ENCODE data around the gene ETS2. TPM values are rescaled to one million over a fixed set of nuclear protein-coding genes. Genes with fewer than 3 reads are reported as not detected.

The ETS2 gene
- polyA plus RNA-seq, 1 donor (not counting 4 experiments of a cell fraction or from before 2014, with no cell fraction given): 58.5 TPM

GRCh38 chr21:38821959-38822682 is 16.4 kb downstream of the ETS2 start:
- peaks cover 43 to 63% of the 10 kb centered on the region in 2 experiments for H3K36me3 ChIP-seq (ENCODE audit: control insufficient read depth in 2 of 2, extremely low read depth in 1 of 2, insufficient read depth in 2 of 2, low read length in 2 of 2)
- H2AFZ ChIP-seq (ENCODE audit: control insufficient read depth, low read length): no peak overlapping the region
- no peak overlapping the region for H3K27ac ChIP-seq (ENCODE audit: control insufficient read depth, insufficient read depth, low read length)
- H3K9ac ChIP-seq (ENCODE audit: control insufficient read depth, extremely low read depth, insufficient read depth, low read length): no peak overlapping the region
- H3K4me1 ChIP-seq (ENCODE audit: control insufficient read depth, extremely low read depth, insufficient read depth, low read length): peaks cover 25% of the 10 kb centered on the region
- DNase-seq (ENCODE audit: low read depth, low spot score) (no peak), FAIRE-seq (no peak)
- H4K20me1 ChIP-seq (ENCODE audit: control insufficient read depth, extremely low read depth, insufficient read depth, low read length): no peaks in the 10 kb centered on the region
- TF ChIP-seq, protein P1, sequence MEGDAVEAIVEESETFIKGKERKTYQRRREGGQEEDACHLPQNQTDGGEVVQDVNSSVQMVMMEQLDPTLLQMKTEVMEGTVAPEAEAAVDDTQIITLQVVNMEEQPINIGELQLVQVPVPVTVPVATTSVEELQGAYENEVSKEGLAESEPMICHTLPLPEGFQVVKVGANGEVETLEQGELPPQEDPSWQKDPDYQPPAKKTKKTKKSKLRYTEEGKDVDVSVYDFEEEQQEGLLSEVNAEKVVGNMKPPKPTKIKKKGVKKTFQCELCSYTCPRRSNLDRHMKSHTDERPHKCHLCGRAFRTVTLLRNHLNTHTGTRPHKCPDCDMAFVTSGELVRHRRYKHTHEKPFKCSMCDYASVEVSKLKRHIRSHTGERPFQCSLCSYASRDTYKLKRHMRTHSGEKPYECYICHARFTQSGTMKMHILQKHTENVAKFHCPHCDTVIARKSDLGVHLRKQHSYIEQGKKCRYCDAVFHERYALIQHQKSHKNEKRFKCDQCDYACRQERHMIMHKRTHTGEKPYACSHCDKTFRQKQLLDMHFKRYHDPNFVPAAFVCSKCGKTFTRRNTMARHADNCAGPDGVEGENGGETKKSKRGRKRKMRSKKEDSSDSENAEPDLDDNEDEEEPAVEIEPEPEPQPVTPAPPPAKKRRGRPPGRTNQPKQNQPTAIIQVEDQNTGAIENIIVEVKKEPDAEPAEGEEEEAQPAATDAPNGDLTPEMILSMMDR (optimal IDR thresholded peaks at IDR 0.05 in 1 of 3, IDR thresholded peaks at IDR 0.05 in 1 of 3, conservative IDR thresholded peaks at IDR 0.05 in 1 of 3; ENCODE audit: extremely low read depth in 1 of 3, insufficient read depth in 2 of 3, low read length in 3 of 3): no peak
- TF ChIP-seq EZH2 (IDR thresholded peaks at IDR 0.05; ENCODE audit: low read length): no peak
- no peak overlapping the region for H3K4me3 ChIP-seq (ENCODE audit: control insufficient read depth in 2 of 3, extremely low read depth in 1 of 3, insufficient read depth in 2 of 3, low read depth in 1 of 3, low read length in 3 of 3)
- peaks cover 13% of the 10 kb centered on the region for H3K79me2 ChIP-seq (ENCODE audit: control insufficient read depth, insufficient read depth, low read length)
- H3K9me1 ChIP-seq (ENCODE audit: control insufficient read depth, extremely low read depth, insufficient read depth, low read length): peaks cover 2% of the 10 kb centered on the region
- H3K27me3 ChIP-seq (ENCODE audit: control insufficient read depth, extremely low read depth, insufficient read depth, low read length): no peaks in the 10 kb centered on the region
- H3K4me2 ChIP-seq (ENCODE audit: control insufficient read depth, extremely low read depth, insufficient read depth, low read depth, low read length): no peak overlapping the region
- peaks cover 3% of the 10 kb centered on the region for H3K9me3 ChIP-seq (ENCODE audit: control insufficient read depth, low read depth, low read length)
- dilution Hi-C loops (cut with MboI; ENCODE audit: extremely low pct_ligation_motif_present, low sequenced_read_pairs): no loop called here

DNA sequence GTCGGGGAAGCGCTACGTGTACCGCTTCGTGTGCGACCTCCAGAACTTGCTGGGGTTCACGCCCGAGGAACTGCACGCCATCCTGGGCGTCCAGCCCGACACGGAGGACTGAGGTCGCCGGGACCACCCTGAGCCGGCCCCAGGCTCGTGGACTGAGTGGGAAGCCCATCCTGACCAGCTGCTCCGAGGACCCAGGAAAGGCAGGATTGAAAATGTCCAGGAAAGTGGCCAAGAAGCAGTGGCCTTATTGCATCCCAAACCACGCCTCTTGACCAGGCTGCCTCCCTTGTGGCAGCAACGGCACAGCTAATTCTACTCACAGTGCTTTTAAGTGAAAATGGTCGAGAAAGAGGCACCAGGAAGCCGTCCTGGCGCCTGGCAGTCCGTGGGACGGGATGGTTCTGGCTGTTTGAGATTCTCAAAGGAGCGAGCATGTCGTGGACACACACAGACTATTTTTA is 17.1 kb downstream of the ETS2 start:
- Histone ChIP-seq H3K9ac (ENCODE audit: control insufficient read depth, extremely low read depth, insufficient read depth, low read length) (no peak overlapping the region), H2AFZ (ENCODE audit: control insufficient read depth, low read length) (no peak overlapping the region), H3K9me3 (ENCODE audit: control insufficient read depth, low read depth, low read length) (peaks cover 3% of the 10 kb centered on the region), H3K36me3 (ENCODE audit: control insufficient read depth in 2 of 2, extremely low read depth in 1 of 2, insufficient read depth in 2 of 2, low read length in 2 of 2) (peaks cover 38 to 56% of the 10 kb centered on the region in 2 experiments), H3K4me3 (ENCODE audit: control insufficient read depth in 2 of 3, extremely low read depth in 1 of 3, insufficient read depth in 2 of 3, low read depth in 1 of 3, low read length in 3 of 3) (no peak overlapping the region), H3K9me1 (ENCODE audit: control insufficient read depth, extremely low read depth, insufficient read depth, low read length) (no peaks in the 10 kb centered on the region), H3K27ac (ENCODE audit: control insufficient read depth, insufficient read depth, low read length) (no peak overlapping the region), H3K4me1 (ENCODE audit: control insufficient read depth, extremely low read depth, insufficient read depth, low read length) (peaks cover 19% of the 10 kb centered on the region), H3K4me2 (ENCODE audit: control insufficient read depth, extremely low read depth, insufficient read depth, low read depth, low read length) (no peak overlapping the region), H3K27me3 (ENCODE audit: control insufficient read depth, extremely low read depth, insufficient read depth, low read length) (no peaks in the 10 kb centered on the region), H4K20me1 (ENCODE audit: control insufficient read depth, extremely low read depth, insufficient read depth, low read length) (no peaks in the 10 kb centered on the region), H3K79me2 (ENCODE audit: control insufficient read depth, insufficient read depth, low read length) (peaks cover 13% of the 10 kb centered on the region)
- TF ChIP-seq, protein P1 (optimal IDR thresholded peaks at IDR 0.05 in 1 of 3, IDR thresholded peaks at IDR 0.05 in 1 of 3, conservative IDR thresholded peaks at IDR 0.05 in 1 of 3; ENCODE audit: extremely low read depth in 1 of 3, insufficient read depth in 2 of 3, low read length in 3 of 3): no peak
- no peak for TF ChIP-seq EZH2 (IDR thresholded peaks at IDR 0.05; ENCODE audit: low read length)
- dilution Hi-C loops (cut with MboI; ENCODE audit: extremely low pct_ligation_motif_present, low sequenced_read_pairs): no loop called here
- no peak for FAIRE-seq
- no peak for DNase-seq (ENCODE audit: low read depth, low spot score)
